ENCODE data around the gene SNX27.

DNA sequence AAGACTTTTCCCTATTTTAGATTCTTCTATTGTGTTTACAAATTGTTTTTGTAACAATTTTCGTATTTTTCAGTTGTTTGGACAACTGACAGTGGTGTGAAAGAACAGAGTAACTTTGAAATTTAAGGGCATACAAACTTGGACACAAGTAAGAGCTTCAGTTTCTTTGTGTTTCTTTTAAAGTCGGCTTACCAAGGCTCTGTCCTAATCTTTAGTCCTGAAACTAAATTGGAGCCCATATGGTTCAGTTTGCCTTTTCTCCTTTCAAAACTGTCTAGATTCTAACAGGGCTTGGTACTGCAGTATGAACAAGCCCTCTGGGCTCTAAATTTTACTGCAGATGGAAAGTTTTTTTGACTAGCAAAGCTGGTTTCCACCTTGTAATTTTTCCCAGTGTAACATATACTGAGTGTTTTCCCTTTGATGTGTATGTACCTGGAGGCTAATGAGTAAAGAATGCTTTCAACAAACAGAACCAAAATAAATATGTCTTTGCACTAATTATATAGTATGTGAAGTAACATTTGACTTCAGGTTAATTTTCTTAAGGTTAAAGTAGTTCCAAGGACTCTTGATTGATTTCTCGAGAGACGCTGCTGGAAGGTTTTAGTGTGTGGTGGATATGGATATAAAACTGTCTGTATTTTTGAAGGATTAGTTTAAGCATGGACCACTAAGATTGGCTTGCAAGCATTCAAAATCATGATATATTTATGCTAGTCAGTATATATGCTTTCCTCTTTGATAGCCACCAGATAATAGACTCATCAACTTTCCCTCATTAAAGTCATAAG, 4.1 kb downstream of the SNX27 start:
- TF ChIP-seq FOXA1 (IDR thresholded peaks at IDR 0.05), result no peak
- TF ChIP-seq SUZ12 (IDR thresholded peaks at IDR 0.05), result no peak
- no peak for TF ChIP-seq LEF1 (IDR thresholded peaks at IDR 0.05; ENCODE audit: borderline replicate concordance)
